Measurements from ENCODE around the gene CAPN11. TPM values are rescaled to one million over a fixed set of nuclear protein-coding genes. Genes with fewer than 3 reads are reported as not detected.

CAPN11 gene
- total and polyA plus RNA-seq, 9 of the 15 experiments (the other 6 are each of a cell fraction or from before 2014, with no cell fraction given), result 0.03 to 0.61 (median 0.17) TPM; not detected in 1

DNA sequence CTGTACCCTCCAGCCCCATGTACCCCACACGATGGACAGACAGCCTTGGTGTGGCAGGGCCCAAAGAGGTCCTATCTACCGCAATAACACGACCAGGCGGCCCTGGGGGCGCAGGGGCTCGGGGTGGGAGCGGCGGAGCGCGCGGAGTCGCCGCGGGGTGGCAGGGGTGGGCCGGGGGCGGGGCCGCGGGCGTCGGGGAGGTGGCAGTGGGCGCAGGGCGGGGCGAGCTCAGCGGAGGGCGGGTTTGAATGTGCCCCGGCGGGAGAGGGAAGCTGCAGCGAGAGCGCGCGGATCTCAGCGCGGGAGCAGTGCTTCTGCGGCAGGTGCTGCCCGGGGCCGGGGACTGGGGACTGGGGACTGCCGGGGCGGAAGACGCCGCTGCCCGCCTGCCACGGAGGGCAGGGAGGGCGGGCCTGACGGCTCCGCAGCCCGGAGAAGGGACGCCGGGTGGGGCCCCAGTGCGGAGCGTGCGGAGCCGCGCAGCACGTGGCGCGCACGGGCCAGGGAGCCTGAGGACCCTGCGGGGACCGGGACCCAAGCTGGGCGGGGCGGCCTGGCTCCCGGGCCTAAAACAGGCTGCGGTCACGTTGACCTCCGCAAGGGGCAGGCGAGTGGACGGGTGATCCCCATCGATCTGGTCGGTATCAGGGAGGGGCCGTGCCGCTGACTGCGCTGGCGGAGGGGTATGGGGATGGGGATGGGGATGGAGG is 64.9 kb downstream of the CAPN11 start, which contains the start of gene SLC29A1 (continued):
- TF ChIP-seq, protein P1, sequence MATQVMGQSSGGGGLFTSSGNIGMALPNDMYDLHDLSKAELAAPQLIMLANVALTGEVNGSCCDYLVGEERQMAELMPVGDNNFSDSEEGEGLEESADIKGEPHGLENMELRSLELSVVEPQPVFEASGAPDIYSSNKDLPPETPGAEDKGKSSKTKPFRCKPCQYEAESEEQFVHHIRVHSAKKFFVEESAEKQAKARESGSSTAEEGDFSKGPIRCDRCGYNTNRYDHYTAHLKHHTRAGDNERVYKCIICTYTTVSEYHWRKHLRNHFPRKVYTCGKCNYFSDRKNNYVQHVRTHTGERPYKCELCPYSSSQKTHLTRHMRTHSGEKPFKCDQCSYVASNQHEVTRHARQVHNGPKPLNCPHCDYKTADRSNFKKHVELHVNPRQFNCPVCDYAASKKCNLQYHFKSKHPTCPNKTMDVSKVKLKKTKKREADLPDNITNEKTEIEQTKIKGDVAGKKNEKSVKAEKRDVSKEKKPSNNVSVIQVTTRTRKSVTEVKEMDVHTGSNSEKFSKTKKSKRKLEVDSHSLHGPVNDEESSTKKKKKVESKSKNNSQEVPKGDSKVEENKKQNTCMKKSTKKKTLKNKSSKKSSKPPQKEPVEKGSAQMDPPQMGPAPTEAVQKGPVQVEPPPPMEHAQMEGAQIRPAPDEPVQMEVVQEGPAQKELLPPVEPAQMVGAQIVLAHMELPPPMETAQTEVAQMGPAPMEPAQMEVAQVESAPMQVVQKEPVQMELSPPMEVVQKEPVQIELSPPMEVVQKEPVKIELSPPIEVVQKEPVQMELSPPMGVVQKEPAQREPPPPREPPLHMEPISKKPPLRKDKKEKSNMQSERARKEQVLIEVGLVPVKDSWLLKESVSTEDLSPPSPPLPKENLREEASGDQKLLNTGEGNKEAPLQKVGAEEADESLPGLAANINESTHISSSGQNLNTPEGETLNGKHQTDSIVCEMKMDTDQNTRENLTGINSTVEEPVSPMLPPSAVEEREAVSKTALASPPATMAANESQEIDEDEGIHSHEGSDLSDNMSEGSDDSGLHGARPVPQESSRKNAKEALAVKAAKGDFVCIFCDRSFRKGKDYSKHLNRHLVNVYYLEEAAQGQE (IDR thresholded peaks at IDR 0.05; ENCODE audit: borderline replicate concordance), result no peak
- TF ChIP-seq, protein P1 (CRISPR knock-in tag; IDR thresholded peaks at IDR 0.05; ENCODE audit: low read depth), result no peak
- TF ChIP-seq TRIM28 (IDR thresholded peaks at IDR 0.05), result no peak
- TF ChIP-seq, protein P2, sequence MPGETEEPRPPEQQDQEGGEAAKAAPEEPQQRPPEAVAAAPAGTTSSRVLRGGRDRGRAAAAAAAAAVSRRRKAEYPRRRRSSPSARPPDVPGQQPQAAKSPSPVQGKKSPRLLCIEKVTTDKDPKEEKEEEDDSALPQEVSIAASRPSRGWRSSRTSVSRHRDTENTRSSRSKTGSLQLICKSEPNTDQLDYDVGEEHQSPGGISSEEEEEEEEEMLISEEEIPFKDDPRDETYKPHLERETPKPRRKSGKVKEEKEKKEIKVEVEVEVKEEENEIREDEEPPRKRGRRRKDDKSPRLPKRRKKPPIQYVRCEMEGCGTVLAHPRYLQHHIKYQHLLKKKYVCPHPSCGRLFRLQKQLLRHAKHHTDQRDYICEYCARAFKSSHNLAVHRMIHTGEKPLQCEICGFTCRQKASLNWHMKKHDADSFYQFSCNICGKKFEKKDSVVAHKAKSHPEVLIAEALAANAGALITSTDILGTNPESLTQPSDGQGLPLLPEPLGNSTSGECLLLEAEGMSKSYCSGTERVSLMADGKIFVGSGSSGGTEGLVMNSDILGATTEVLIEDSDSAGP (CRISPR knock-in tag; IDR thresholded peaks at IDR 0.05), result no peak
- peak; percentile 41; the same call in 1 of the 2 replicates for TF ChIP-seq MYNN (IDR thresholded peaks at IDR 0.05)
- no peak for TF ChIP-seq MYNN (CRISPR knock-in tag; IDR thresholded peaks at IDR 0.05)
- TF ChIP-seq, protein P3, sequence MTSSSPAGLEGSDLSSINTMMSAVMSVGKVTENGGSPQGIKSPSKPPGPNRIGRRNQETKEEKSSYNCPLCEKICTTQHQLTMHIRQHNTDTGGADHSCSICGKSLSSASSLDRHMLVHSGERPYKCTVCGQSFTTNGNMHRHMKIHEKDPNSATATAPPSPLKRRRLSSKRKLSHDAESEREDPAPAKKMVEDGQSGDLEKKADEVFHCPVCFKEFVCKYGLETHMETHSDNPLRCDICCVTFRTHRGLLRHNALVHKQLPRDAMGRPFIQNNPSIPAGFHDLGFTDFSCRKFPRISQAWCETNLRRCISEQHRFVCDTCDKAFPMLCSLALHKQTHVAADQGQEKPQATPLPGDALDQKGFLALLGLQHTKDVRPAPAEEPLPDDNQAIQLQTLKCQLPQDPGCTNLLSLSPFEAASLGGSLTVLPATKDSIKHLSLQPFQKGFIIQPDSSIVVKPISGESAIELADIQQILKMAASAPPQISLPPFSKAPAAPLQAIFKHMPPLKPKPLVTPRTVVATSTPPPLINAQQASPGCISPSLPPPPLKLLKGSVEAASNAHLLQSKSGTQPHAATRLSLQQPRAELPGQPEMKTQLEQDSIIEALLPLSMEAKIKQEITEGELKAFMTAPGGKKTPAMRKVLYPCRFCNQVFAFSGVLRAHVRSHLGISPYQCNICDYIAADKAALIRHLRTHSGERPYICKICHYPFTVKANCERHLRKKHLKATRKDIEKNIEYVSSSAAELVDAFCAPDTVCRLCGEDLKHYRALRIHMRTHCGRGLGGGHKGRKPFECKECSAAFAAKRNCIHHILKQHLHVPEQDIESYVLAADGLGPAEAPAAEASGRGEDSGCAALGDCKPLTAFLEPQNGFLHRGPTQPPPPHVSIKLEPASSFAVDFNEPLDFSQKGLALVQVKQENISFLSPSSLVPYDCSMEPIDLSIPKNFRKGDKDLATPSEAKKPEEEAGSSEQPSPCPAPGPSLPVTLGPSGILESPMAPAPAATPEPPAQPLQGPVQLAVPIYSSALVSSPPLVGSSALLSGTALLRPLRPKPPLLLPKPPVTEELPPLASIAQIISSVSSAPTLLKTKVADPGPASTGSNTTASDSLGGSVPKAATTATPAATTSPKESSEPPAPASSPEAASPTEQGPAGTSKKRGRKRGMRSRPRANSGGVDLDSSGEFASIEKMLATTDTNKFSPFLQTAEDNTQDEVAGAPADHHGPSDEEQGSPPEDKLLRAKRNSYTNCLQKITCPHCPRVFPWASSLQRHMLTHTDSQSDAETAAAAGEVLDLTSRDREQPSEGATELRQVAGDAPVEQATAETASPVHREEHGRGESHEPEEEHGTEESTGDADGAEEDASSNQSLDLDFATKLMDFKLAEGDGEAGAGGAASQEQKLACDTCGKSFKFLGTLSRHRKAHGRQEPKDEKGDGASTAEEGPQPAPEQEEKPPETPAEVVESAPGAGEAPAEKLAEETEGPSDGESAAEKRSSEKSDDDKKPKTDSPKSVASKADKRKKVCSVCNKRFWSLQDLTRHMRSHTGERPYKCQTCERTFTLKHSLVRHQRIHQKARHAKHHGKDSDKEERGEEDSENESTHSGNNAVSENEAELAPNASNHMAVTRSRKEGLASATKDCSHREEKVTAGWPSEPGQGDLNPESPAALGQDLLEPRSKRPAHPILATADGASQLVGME (CRISPR knock-in tag; IDR thresholded peaks at IDR 0.05), result no peak

All from K562 (cell line).